Astrocyte of the cerebellum (primary cell): ENCODE measurements around the gene SART3.

Source experiments
- DNase-seq: peaks from one replicate; pipeline ENCODE4 v3.0.0-alpha.2; 2011; ENCODE audit warnings: low read depth
- H3K4me3 ChIP-seq: 2 replicates; pipeline ENCODE4 v1.5.1; 2011; ENCODE audit warnings: mild to moderate bottlenecking, low read depth, low read length, moderate library complexity
- in situ Hi-C: cut with HindIII; loops from 2 replicates; pipeline ENCODE4 v1.10.0; 2017; ENCODE audit warnings: low sequenced_read_pairs
- TF ChIP-seq, protein P1 (sequence below): IDR thresholded peaks from 2 replicates; pipeline ENCODE4 v1.5.1; 2012; ENCODE audit warnings: low read length, low read depth, moderate library complexity, mild to moderate bottlenecking; ENCODE audit errors: missing control alignments

Gene SART3

GRCh38 chr12:108514973-108515814, 45.8 kb downstream of the SART3 start, which contains the start of gene FICD:
TSS of gene FICD (plus strand) at chr12:108515277. CDS start at chr12:108516973, 1,696 bp downstream.
- in situ Hi-C loops = no loop called here
- peak; percentile 96 for DNase-seq
- TF ChIP-seq, protein P1, sequence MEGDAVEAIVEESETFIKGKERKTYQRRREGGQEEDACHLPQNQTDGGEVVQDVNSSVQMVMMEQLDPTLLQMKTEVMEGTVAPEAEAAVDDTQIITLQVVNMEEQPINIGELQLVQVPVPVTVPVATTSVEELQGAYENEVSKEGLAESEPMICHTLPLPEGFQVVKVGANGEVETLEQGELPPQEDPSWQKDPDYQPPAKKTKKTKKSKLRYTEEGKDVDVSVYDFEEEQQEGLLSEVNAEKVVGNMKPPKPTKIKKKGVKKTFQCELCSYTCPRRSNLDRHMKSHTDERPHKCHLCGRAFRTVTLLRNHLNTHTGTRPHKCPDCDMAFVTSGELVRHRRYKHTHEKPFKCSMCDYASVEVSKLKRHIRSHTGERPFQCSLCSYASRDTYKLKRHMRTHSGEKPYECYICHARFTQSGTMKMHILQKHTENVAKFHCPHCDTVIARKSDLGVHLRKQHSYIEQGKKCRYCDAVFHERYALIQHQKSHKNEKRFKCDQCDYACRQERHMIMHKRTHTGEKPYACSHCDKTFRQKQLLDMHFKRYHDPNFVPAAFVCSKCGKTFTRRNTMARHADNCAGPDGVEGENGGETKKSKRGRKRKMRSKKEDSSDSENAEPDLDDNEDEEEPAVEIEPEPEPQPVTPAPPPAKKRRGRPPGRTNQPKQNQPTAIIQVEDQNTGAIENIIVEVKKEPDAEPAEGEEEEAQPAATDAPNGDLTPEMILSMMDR = no peak
- peak within 1 kb of the TSS; percentile 90 for H3K4me3 ChIP-seq

DNA sequence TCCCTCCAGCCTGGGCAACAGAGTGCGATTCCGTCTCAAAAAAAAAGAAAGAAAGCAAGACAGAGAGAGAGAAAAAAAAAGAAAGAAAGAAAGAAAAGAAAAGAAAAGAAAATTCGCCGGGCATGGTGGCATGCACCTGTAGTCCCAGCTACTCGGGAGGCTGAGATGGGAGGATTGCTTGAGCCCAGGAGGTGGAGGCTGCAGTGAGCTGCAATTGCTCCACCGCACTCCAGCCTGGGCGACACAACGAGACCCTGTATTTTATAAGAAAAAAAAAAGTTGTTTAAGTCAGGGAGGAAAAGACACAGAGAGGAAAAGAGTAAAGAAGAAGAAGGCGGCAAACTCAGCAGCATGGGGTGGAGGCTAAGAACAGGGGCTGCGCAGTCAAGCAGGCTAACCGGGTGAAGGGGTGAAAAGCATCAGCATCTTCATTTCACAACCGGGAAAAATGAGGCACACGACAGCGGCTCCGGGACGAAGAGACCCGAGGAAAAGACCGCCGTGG, 46.5 kb downstream of the SART3 start:
- in situ Hi-C loops = no loop called here
- TF ChIP-seq, protein P1 = no peak
- no peak for DNase-seq
- H3K4me3 ChIP-seq = peak overlapping the region; percentile 90

DNA sequence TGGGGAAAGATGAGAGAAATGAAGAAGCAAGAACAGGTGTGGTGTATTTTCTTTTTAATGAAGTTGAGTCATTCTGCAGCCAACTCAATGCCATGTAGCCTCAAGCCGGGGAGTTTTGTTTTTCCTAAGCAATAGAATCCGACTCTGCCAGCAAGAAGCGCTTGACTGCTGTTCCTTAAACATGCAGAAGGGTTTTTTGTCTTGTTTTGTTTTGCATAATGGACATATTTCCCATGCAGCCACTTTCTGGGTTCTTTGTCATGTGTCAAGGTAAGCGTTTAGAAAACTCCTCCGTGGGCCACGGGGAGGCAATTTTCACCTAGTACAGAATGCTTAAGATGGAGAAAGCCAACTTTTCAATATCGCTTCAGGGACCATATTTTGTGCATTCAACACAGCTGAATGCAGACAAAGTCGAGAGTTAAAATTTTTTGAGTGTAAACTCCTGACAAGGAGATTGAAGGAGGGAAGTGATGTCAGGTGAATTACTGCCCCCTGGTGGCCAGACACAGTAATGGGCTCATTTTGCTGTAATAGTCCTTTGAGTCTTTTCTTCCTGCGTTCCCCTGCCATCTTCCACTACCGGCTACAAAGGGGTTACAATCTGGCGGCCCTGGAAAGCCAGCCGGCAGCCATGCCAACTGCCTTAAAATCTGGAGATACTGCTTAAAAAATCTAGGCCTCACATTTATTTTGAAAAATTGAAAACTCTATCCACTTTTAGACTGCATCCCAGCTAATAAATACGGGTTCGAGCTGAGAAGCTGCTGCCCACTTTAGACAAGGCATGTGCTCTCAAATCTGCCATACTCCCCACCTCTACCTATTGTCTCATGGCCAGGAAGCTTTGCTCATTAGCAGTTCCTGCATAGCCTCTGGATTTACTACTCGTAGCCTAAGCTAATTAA, 49.1 kb downstream of the SART3 start:
- in situ Hi-C loops = no loop called here
- peak; percentile 53 for DNase-seq
- no peak overlapping the region for H3K4me3 ChIP-seq
- TF ChIP-seq, protein P1 = peak; percentile 84

- in situ Hi-C loops = no loop called here
- TF ChIP-seq, protein P1 = no peak
- H3K4me3 ChIP-seq = no peak overlapping the region
- DNase-seq = no peak
Observed at GRCh38 chr12:108510836-108511235, 50.1 kb downstream of the SART3 start.

DNA sequence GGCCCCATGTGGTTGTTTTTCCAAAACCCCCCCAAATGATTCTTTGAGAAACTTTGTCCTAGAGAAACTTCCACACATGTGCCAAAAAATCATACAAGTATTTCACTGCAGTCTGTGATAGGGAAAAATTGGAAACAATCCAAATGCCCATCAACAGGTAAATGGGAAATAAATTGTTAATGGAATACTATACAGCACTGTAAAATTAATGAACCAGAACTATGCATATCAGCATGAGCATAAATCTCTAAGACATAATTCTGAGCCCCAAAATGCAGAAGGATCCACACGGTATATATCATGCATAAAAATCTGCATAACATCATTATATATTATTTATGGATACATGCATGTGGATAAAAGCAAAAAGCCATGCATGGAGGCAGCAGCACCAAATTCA, 51.2 kb downstream of the SART3 start:
- no peak overlapping the region for H3K4me3 ChIP-seq
- TF ChIP-seq, protein P1 = no peak
- DNase-seq = no peak
- in situ Hi-C loops = no loop called here

GRCh38 chr12:108507971-108508642, 52.9 kb downstream of the SART3 start:
- no peak for DNase-seq
- H3K4me3 ChIP-seq = no peak overlapping the region
- TF ChIP-seq, protein P1 = no peak
- in situ Hi-C loops = no loop called here
